GM12801 (cell line): ENCODE results near the gene LAMC3.

ENCODE experiments used
- TF ChIP-seq, protein P1 (sequence below): IDR thresholded peaks from one replicate; pipeline ENCODE4 v1.5.1; 2011; ENCODE audit warnings: control low read depth; ENCODE audit not compliant: insufficient read length; ENCODE audit errors: extremely low read depth

LAMC3 gene

DNA sequence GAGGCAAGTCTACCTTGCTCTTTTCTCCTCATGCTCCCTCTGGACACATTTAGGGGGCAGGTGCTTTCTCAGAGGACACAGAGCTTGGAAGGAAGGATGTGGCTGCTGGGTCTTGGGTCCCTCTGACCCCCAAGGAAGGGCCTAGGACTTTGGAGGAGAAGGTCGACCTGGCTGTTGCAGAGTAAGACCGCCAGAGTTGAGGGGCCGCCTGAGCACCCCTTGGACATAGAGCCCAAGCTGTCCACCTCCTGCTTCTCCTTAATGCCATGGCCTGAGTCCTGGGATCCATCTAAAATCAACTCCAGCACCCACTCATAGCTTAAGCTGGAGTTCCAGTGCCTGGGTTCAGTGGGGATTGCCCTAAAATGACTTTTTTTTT is 20.6 kb downstream of the LAMC3 start:
- TF ChIP-seq, protein P1, sequence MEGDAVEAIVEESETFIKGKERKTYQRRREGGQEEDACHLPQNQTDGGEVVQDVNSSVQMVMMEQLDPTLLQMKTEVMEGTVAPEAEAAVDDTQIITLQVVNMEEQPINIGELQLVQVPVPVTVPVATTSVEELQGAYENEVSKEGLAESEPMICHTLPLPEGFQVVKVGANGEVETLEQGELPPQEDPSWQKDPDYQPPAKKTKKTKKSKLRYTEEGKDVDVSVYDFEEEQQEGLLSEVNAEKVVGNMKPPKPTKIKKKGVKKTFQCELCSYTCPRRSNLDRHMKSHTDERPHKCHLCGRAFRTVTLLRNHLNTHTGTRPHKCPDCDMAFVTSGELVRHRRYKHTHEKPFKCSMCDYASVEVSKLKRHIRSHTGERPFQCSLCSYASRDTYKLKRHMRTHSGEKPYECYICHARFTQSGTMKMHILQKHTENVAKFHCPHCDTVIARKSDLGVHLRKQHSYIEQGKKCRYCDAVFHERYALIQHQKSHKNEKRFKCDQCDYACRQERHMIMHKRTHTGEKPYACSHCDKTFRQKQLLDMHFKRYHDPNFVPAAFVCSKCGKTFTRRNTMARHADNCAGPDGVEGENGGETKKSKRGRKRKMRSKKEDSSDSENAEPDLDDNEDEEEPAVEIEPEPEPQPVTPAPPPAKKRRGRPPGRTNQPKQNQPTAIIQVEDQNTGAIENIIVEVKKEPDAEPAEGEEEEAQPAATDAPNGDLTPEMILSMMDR = no peak

DNA sequence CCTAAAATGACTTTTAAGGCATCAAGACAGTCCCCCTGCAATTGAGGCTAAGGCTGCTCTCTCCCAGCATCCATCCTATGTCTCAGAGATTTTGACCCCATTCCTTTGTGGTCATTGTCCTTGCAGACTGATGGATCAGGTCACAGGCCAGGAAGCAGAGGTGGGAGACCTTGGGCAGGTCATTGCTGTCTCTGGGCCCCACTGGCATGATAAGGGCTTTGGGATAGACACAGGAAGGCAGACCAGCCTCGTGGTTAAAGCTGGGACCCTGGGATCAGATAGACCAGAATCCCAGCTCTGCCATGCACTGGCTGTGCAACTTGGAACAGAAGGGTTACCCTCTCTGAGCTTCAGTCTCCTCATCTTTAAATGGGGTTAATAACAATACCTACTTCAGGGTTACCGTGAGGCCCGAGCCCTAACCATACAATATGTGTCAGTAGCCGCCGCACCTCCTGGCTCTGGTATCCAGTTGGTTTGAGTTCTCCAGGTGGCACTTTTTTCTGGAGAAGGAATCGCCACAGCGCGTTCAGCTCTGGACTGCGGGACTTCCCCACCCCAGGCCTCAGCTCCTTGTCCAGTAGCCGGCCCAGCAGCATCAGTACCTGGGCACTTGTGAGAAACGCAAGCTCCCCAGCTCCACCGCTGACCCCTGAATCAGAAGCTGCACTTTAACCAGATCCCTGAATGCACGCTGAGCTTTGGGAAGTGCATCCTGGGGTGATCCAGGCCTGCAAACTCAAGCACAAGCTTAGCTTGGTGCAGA is 21.4 kb downstream of the LAMC3 start:
- TF ChIP-seq, protein P1 = no peak

DNA sequence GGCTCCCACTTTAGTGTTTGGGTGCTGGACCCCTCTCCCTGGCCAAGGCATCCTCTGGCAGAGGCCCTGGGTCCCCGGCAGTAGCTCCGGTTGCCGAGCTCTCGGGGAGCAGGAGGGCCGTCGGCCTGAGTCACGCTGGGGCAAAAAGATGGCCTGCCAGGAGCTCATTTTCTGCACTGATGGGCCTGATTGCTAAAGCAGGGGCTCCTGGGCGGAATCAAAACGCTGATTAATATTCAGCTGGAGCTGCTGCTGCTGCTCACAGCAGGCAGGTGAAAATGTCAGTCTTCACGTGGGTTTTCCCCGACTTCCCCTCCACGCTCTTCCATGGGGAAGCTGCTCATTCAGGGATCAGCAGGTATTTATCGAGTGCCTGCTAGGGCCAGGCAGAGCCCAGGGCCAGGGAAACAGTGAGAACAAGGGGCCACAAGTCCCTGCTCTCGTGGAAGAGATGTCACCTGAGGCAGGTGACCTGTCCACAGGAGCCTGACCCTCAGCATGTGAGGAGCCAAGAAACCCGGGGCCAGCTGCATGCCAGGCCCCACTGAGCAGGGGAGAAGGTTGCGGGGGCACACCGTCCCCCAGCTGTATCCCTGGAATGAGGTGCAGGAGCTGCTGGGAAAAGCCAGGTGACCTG is 22.1 kb downstream of the LAMC3 start:
- TF ChIP-seq, protein P1 = no peak

DNA sequence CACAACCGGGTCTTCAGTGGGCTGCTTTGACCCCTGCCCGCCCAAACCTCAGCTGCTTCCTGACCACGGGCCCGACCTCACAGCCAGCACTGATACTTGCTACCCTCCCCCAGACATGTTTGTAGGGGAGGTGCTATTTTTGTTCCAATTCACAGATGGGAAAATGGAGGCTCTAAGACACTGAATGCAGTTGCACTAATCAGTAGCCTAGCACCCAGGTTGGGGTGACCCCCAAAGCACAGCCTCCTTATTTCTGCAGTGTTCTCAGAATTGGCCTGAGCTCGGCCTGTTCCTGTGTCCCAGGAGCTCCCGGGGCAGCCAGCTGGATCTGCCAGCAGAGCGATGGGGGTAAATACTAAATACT is 22.6 kb downstream of the LAMC3 start:
- TF ChIP-seq, protein P1 = no peak

DNA sequence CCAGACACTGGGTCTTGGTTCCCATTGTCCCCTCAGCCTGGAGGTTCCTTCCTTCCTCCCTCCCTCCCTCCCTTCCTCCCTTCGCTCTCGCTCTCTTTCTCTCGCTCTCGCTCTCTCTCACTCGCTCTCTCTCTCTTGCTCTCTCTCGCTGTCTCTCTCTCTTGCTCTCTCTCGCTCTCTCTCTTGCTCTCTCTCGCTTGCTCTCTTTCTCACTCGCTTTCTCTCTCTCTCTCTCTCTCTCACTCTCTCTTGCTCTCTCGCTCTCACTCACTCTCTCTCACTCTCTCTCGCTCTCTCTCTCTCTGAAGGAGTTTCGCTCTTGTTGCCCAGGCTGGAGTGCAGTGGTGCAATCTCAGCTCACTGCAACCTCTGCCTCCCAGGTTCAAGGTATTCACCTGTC is 23.4 kb downstream of the LAMC3 start:
- TF ChIP-seq, protein P1 = no peak

DNA sequence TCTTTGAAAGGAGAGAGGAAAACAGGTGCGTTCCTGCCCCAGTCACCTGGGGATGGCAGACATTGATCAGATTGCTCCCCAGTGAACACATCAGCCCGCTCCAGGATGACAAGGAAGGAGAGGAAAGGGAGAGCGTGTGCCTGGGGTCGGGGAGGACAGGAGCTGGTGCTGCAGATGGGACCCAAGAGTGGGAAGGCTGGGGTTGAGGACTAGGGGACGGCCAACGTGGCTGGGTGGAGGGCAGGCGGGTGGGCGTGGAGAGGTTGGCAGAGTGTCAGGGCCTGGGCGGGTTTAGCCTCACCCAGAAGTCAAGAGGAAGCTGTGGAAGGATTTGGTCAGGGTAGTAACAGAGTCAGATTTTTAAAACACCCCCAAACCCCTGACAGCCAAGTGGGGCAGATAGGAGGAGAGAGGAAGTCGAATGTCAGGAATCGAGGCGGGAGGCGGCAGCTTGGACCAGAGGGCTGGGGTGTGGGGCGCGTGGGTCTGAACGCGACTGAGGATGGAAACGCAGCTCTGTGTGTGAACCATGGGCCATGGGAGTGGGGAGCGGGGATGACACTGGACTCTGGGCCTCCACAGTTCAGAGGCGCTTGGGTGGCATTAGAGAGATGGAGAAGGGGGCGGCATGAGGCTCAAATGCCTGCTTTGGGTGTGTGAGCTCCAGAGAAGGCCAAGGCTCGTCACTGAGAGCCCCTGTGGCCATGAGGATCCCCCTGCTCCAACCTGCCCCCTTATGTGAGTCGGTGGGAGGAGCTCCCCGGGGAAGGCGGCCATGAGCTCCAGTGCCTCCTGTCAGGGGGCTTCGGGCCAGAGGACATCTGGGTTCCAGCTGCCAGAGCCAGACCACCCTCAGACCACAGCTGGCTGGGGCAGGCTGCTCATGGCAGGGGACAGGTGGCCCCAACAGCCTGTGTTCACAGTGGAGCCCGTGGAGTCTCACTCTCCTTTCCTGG is 24.6 kb downstream of the LAMC3 start:
- TF ChIP-seq, protein P1 = no peak

DNA sequence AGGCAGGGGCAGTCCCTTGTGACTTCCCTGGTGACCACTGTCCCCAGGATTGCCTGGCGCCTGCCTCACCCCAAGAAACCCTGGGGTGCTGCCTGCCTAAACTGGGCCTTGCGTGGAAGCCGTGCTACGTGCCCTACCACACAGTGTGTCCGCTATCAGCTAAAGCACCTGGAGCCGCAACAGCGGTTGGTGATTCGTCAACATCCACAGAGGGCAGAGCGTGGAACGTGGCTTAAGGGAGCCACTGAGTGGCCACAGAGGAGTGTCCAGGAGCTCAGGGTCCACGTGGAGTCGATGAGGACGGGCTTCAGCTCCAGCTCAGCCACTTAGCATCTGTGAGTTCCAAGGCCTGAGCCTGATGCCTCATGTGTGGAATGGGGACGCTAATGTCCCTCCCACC is 25.3 kb downstream of the LAMC3 start:
- TF ChIP-seq, protein P1 = no peak
